HK-2 (cell line): ENCODE measurements around the gene TOMT.
"Not testable (repeated sequence)": the region's sequence is repeated elsewhere in the genome, so short reads cannot be mapped to it uniquely, and the experiment has no call there.

ENCODE experiments used
- DNase-seq: peaks from one replicate; pipeline ENCODE4 v3.0.0-alpha.2; 2018; ENCODE audit not compliant: unreplicated experiment

Gene TOMT

DNA sequence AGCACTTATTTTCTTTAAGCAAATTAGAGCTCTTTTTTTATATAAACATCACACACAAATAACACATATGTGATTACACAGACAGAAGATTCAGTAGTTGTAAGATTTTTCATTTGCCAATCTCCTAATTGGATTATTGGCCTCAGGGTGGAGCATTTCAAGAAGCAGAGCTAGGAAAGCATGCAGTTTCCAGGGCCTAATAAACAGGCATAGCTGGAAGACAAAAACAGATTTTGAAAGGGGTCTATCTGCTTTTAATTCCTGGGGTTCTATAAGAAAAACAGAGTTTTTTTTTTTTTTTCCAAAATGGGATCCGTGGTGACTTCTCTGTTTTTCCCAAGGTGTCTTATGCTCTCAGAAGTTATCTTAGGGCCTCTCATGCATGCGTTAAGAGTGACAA, 22.2 kb downstream of the TOMT start:
- no peak for DNase-seq

DNA sequence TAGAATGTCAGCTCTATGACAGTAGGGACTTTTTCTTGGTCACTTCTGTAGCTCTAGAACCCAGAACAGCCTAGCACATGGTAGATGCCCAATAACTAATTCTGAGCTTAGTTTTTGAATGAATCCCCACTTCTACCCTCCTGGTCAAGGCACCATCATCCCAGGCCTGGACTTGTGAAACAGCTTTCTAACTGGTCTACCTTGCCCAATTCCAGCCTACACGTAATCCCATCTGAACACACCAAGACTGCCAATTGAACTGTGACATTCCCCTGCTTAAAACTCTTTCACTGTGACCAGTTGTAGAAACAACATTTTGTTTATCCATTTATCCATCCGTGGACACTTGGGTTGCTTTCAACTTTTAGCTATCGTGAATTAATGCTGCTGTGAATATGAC, 23.7 kb downstream of the TOMT start:
- DNase-seq, result no peak

DNA sequence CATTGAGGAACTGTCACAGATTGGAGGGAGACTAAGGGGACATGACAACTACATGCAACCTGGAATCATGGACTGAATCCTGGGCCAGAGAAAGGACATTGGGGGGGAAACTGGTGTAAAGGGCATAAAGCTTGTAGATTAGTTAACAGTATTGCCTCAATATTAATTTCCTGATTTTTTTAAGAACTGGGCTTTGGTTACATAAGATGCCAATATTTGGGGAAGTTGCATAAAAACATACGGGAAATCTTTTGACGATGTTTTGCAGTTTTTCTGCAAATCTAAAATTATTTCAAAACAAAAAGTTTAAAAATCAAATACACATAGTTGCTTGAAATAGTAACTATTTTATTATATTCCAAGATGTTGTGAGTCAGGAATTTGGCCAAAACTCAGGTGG, 26.9 kb downstream of the TOMT start:
- no peak for DNase-seq

DNA sequence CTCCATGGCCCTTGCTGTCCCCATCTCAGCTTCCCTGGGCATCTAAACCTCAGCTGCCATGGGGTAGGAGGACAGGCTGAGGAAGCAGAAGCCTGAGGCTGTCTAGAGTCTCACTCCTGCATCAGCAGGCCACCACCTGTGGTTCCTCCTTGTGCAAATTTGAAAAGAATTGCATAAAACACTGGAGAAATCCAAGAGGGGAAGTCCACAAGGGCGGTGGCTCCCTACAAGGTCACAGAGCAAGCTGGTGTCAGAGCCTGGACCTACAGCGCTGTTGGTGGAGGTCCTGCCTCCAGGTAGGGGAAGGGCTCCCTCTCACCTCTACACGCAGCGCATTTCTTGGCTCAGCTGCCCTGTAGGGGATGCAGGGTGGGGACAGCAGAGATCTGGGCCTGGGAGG, 29.7 kb downstream of the TOMT start, which contains the start of gene FOLR3:
FOLR3 (plus strand) TSS at position 253 of the 400 bp plus-strand sequence. CDS start 228 bp downstream, outside the sequence.
- DNase-seq, result not testable (repeated sequence)

DNA sequence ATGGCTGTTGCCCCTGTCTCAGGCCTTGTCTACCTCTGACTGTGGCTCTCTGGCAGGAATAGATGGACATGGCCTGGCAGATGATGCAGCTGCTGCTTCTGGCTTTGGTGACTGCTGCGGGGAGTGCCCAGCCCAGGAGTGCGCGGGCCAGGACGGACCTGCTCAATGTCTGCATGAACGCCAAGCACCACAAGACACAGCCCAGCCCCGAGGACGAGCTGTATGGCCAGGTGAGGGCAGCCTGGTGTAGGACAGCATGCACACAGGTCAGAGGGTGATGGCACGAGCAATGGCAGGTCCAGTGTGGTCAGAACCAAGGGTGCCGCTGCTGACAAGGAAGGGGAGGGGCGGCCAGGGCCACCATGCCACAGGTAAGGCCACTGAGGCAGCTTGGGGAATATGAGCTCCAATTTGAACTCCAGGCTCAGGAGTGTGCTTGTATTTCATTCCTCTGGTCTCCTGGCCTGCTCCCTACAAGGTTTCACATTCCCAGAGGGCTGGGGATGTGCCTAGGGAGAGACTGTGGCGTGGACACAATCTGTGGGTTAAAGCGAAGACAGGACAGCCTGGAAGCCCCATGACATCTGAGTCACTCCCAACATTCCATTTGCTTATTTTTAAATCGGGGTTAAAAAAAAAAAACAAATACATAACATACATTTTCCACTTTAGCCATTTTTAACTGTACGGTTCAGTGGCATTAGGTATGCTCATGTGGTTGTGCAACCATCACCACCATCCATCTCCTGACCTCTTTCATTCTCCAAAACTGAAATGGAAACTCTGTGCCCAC, 30.4 kb downstream of the TOMT start:
- DNase-seq, result no peak

DNA sequence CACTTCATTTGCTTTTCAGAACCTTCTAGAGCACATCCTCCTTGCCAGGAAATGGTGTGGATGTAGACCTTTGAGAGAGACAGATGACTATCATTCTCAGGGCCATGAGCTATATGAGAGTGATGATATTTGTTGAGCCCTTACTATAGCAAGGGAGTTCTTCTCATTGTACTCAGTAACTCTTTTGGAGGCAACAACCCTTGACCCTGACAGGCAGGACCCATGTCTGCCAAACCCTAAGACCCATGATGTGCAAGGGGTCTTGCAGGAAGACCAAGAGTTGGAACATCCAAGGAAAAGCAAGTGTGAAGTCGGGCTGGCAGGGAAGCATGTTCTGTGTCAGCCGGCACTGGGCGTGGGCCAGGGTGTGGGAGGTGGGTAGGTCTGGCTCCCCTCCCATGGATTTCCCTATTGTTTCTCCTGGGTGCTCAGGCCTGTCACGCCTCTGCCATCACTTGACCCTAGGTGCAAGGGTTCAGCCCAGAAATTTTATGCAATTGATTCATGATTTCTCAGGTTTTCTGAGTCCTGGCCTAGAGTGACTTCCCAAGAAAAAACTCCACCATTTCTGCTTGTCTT, 31.0 kb downstream of the TOMT start:
- no peak for DNase-seq

DNA sequence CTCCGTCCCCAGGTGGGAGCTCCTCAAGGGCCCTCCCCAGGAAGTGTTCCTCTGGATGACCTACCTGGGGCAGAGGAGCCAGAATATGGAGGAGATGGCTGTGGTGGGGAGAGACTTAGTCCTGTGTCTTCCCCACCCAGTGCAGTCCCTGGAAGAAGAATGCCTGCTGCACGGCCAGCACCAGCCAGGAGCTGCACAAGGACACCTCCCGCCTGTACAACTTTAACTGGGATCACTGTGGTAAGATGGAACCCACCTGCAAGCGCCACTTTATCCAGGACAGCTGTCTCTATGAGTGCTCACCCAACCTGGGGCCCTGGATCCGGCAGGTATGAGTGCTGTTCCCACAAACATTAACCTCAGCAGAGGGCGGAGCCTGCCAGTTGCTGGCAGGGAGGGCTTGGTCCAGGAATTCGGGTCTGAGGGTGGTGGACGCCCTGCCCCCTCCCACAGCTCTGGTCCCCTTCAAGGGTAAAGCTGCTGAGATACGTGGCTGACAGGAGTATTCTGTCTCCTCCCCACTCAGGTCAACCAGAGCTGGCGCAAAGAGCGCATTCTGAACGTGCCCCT, 33.2 kb downstream of the TOMT start:
- DNase-seq, result no peak

DNA sequence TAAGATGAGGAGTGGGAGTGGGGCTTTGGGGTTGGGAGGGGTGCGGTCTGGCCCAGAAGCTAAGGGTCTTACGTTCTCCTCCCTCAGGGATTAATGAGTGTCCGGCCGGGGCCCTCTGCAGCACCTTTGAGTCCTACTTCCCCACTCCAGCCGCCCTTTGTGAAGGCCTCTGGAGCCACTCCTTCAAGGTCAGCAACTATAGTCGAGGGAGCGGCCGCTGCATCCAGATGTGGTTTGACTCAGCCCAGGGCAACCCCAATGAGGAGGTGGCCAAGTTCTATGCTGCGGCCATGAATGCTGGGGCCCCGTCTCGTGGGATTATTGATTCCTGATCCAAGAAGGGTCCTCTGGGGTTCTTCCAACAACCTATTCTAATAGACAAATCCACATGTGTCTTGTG, 33.8 kb downstream of the TOMT start:
- DNase-seq, result no peak

DNA sequence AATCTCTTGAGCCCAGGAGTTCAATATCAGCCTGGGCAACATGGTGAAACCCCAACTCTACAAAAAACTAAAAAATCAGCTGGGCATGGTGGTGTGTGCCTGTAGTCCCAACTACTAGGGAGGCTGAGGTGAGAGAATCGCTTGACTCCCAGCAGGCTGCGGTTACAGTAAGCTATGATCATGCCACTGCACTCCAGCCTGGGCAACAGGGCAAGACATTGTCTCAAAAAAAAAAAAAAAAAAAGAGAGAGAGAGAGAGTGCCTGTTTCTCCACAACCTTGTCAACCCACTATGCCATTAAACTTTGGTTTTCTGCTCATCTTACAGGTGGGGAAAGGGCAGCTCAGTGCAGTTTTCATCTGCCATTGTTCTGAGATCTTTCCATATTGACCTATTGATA, 34.9 kb downstream of the TOMT start:
- peak; percentile 57 for DNase-seq

DNA sequence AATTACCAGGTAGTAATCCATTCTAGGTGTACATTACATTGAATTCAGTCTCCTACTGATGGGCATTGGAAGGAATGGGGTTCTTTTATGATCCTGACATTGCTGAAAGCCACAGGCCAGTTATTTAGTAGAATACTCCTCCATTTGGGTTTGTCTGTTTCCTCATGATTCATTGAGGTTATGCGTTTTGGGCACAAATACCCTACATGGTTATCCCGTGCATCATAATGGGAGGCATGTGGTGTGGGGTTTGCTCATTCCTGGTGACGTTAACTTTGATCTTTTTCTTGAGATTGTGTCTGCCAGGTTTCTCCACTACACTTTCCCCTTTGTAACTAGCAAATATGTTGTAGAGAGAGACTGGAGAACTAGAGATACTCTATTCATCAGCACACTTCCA, 35.3 kb downstream of the TOMT start:
- peak; percentile 48 for DNase-seq

DNA sequence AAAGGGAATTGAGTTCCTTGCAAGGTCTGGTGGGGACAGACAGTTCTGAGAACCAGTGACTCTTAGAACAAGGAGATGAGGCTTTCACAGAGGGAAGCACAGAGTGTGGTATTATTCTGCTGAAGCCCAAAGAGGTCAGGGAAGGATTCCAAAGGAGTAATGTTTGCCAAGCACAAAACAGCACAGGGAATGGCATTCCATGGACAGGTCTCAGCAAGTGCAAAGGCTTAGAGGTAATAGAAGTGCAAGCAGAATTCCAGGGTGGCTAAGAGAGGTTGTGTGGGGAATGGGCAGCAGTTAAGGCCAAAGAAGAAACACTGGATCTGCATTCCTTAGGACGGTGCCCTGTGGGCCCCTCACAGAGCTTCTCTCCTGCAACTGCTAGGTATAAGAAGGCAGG, 36.4 kb downstream of the TOMT start:
- DNase-seq, result peak; percentile 5

DNA sequence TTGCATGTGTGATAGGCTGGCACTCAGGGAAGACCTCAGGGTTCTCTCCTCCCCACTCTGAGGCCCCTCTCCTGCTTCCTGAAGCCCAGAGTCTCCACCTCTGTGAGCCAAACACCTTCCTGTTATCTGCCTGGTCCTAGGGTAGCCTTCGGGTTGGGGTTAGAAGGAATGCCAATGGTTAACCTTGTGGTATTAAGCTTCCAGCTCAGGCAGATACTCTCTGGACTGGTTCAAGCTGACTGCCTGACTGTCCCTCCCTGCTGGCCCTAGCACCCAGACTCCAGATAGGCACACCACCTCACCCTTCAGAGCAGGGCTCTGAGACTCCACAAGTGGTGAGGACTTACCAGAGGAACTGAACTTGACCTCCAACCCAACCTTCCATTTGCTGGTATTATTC, 36.8 kb downstream of the TOMT start:
- not testable (repeated sequence) for DNase-seq

DNA sequence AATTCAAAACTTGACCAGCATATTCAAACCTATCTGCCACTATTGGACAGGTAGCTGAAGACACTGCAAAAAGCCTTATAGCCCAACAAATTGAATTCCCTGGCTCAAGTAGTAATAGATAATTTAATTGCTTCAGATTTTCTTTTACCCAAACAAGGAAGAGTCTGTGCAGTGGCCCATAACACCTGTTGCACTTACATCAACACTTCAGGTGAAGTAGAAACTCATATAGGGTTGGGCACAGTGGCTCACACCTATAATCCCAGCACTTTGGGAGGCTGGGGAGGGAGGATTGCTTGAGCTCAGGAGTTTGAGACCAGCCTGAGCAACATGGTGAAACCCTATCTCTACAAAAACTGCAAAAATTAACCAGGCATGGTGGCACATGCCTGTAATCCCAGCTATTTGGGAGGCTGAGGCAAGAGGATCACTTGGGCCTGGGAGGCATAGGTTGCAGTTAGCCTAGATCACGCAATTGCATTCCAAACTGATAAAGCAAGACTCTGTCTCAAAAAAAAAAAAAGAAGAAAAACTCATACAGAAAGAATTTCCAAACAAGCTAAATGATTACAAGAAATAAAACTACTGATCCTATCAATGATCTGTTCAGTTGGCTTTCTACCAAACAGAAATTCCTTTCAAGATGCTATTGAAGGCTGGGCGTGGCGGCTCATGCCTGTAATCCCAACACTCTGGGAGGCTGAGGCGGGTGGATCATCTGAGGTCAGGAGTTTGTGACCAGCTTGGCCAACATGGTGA, 39.3 kb downstream of the TOMT start:
- peak; percentile 54 for DNase-seq

DNA sequence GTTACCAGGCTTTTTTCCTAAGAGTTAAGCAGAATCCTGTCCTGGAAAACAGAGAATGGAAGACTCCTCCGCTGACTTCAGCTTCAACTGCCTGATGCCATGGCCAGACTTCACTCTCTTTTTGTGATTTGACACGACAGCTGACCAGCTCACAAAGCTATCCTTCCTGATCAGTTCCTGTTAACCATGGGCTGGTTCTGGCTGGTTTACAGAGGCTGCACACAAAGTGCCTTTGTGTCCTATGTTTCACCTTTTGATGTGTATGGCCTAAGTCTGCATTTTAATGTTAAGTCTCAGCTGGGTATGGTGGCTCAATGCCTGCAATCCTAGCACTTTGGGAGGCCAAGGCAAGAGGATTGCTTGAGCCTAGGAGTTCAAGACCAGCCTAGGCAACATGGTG, 40.9 kb downstream of the TOMT start:
- DNase-seq, result no peak

DNA sequence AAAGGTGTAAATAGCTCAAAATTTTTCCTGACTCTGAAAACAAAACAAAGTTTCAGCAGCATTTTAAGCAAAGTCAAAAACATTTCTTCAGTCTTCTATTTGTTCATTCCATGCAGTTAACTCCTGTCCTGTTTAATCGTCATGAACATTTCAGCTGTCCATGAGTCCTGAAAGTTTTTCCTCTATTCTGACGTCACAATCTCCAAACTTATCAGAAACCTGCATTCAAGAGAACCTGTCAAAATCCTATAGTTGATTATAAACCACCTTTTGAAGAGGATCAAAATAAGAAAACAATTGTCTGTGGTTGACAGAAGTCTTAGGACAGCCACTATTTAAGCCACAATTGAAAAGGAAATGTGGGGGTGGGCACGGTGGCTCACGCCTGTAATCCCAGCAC, 45.2 kb downstream of the TOMT start:
- no peak for DNase-seq

DNA sequence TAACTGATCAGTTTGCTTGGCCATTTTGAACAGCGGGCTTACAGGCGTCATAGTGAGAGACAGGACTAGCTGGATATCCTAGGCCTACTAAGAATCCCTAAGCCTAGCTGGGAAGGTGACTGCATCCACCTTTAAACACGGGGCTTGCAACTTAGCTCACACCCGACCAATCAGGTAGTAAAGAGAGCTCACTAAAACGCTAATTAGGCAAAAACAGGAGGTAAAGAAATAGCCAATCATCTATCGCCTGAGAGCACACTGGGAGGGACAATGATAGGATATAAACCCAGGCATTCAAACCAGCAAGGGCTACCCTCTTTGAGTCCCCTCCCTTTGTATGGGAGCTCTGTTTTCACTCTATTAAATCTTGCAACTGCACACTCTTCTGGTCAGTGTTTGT, 48.1 kb downstream of the TOMT start:
- DNase-seq, result not testable (repeated sequence)

DNA sequence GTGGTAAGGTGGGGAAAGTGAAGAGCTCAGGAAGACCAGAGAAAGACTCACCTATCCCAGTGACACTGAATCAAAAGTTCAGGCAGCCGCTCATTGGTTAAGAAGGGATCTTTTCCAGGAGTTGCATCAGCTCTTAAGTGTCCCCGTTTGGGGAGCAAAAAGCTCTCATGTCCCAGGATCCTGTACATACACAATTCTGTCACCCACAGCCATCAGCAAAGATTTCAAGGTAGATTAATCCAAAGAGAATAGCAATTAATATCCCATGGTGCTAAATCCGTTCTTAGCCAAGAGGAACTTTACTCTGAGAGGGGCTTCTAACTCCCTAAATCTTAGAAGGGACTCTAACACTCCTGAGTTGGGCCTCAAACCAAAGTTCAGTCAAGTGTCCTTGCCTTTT, 49.1 kb downstream of the TOMT start:
- DNase-seq, result no peak

DNA sequence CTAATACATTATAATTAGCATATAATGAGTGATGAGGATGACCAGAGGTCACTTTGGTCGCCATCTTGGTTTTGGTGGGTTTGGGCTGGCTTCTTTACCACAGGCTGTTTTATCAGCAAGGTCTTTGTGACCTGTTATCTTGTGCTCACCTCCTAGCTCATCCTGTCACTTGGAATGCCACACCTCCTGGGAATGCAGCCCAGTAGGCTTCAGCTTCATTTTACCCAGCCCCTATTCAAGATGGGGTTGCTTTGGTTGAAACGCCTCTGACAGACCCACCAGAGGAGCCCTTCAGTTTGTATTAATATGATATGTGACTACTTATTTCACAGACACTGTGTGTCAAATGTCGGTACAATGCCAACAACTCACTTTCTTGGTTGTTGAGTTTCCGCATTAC, 50.0 kb downstream of the TOMT start:
- DNase-seq, result no peak

DNA sequence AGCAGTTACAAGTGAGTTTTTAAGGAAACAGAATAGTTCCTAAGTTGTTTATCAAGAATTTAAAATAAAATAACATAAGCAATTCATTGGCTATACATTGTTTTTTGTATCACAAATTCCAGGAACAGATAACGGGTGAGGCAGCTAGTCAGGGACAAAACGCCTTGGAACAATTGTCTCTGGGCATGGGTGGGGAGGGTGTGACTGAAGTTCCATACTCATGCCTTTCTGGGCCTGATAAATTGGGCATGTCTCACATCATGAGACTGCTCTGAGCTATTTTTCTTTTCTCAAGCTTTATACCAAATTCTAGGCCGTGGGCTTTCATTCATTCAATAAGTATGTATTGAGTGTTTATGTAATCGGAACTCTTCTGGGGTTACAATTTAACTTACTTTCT, 51.4 kb downstream of the TOMT start:
- no peak for DNase-seq
